Activated CD8-positive, alpha-beta T cell treated with anti-CD3 and anti-CD28 coated beads for 36 hours (primary cell): Measurements from ENCODE around the gene TM4SF20. TPM values are rescaled to one million over a fixed set of nuclear protein-coding genes. Genes with fewer than 3 reads are reported as not detected.

Experiments
- ATAC-seq: fragments of 200-7000 bp; cut with Tn5 transposase; one replicate; pipeline ENCODE4 v1.10.0; 2021; ENCODE audit warnings: mild to moderate bottlenecking, moderate library complexity
- CTCF ChIA-PET: fragments of 350-600 bp; sonication (Branson Sonifier 250); formaldehyde crosslinking; loops from one replicate; lab custom pipeline; 2021; ENCODE audit warnings: antibody characterized with exemption; lab: Charles Lee
- POLR2A ChIA-PET: fragments of 350-600 bp; sonication (Branson Sonifier 250); formaldehyde crosslinking; loops from one replicate; lab custom pipeline; 2021; ENCODE audit warnings: antibody characterized with exemption; lab: Charles Lee
- DNase-seq: peaks from one replicate; pipeline ENCODE4 v3.0.0-alpha.2; 2020
- H3K27ac Mint-ChIP-seq: one replicate; pipeline ENCODE4 v1.8.0; 2021; ENCODE audit warnings: mild to moderate bottlenecking, mixed read lengths
- H3K27me3 Mint-ChIP-seq: one replicate; pipeline ENCODE4 v1.8.0; 2021; ENCODE audit warnings: mixed read lengths
- H3K36me3 Mint-ChIP-seq: one replicate; pipeline ENCODE4 v1.8.0; 2021; ENCODE audit warnings: low read depth, mixed read lengths
- H3K4me1 Mint-ChIP-seq: one replicate; pipeline ENCODE4 v1.8.0; 2021; ENCODE audit warnings: low read depth, mixed read lengths
- H3K4me3 Mint-ChIP-seq: one replicate; pipeline ENCODE4 v1.8.0; 2021; ENCODE audit warnings: mild to moderate bottlenecking, moderate library complexity, mixed read lengths
- H3K9me3 Mint-ChIP-seq: one replicate; pipeline ENCODE4 v1.8.0; 2021; ENCODE audit warnings: mixed read lengths
- intact Hi-C: fragments of 100-400 bp; cut with micrococcal nuclease; formaldehyde crosslinking; loops from one replicate; pipeline ENCODE4 v1.10.0; 2022
- total RNA-seq, 2 experiments: library from RNA; stranded (reverse); gene quantifications; one replicate each; pipeline ENCODE4 v1.2.3, GENCODE V29; 2021
- TF ChIP-seq, protein P1 (sequence below): fragments of 200-600 bp; IDR thresholded peaks from one replicate; pipeline ENCODE4 v1.8.0; 2022; ENCODE audit warnings: antibody characterized with exemption, mild to moderate bottlenecking

Gene TM4SF20
- total RNA-seq, 2 experiments from 2014 or later, result not detected

DNA sequence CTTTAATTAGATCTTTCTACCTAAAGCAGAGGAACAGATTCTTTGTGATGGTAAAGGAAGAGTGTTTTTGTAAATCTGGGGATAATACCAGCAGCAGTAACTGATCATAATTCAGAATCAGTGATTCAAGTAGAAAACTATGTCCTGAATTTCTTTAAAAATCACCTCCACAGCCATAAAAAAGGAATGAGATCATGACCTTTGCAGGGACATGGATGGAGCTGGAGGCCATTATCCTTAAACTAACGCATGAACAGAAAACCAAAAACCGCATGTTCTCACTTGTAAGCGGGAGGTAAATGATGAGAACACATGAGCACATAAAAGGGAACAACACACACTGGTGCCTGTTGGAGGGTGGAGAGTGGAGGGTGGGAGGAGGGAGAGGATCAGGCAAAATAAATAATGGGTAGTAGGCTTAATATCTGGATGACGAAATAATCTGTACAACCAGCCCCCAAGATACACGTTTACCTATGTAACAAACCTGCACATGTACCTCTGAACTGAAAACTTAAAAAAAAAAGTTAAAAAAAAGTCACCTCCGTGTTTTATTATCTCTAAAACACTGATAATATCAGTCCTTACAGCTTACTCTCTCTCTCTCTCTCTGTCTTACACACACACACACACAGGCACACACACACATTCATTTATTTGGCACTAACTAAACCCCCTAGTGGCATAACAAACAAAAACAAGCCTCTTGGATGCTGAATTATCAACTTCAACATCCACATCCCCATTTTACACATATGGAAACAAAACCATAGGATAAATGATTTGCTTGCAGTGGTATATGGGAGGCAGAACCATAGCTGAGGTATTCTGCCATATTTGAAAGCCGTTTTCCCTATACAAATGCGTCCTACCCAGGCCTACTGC lies 1.4 kb downstream of the TM4SF20 start:
- Mint-ChIP-seq H3K27me3 (peaks cover 1% of the 10 kb centered on the region), H3K9me3 (peaks cover 11% of the 10 kb centered on the region), H3K4me1 (peaks cover 17% of the 10 kb centered on the region), H3K4me3 (no peak overlapping the region), H3K36me3 (peaks cover 3% of the 10 kb centered on the region), H3K27ac (no peak overlapping the region)
- POLR2A ChIA-PET, result no interaction called here
- intact Hi-C loops, result no loop called here
- TF ChIP-seq, protein P1, sequence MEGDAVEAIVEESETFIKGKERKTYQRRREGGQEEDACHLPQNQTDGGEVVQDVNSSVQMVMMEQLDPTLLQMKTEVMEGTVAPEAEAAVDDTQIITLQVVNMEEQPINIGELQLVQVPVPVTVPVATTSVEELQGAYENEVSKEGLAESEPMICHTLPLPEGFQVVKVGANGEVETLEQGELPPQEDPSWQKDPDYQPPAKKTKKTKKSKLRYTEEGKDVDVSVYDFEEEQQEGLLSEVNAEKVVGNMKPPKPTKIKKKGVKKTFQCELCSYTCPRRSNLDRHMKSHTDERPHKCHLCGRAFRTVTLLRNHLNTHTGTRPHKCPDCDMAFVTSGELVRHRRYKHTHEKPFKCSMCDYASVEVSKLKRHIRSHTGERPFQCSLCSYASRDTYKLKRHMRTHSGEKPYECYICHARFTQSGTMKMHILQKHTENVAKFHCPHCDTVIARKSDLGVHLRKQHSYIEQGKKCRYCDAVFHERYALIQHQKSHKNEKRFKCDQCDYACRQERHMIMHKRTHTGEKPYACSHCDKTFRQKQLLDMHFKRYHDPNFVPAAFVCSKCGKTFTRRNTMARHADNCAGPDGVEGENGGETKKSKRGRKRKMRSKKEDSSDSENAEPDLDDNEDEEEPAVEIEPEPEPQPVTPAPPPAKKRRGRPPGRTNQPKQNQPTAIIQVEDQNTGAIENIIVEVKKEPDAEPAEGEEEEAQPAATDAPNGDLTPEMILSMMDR, result no peak
- DNase-seq (no peak), ATAC-seq (no peak)
- CTCF ChIA-PET, result interaction anchor here (1.4 kb wide), 1 partner anchor 103 kb away, joined by 3 read pairs; no protein-coding TSS in a partner anchor

DNA sequence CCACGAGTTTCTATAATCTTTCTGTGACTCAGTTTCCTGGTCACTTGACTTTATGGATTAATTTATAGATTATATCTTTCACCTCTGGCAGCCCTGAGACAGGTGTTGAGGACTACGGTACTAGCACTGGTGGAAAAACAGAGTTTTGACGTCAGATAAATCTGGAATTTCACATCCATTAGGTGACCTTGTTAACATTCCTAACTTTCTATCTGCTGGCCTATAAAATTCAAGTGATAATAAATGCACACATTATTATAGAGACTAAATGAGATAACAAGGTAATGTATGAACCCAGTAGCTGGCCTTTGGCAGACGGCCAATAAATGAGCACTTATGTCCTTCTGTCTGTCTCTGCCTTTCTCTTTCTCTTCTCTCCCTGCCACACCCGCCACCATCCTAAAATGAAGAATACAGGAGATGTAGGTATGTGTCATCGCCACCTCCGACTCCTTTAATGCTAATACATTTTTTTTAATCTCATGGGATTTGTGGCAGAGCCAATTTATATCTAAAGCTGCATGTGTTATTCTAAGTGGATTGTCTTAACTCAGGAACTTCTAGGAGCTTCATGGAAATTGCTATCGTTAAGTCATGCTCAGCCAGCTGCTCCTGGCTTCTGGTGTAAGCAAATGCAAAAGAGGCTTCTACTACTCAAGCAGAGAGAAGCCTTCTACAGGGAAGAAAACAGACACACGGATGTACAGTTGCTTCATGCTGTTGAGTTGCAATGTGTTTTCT lies 2.3 kb downstream of the TM4SF20 start:
- POLR2A ChIA-PET, result no interaction called here
- Mint-ChIP-seq H3K36me3 (no peaks in the 10 kb centered on the region), H3K27me3 (peaks cover 1% of the 10 kb centered on the region), H3K4me3 (no peak overlapping the region), H3K27ac (no peak overlapping the region), H3K4me1 (peaks cover 9% of the 10 kb centered on the region), H3K9me3 (peaks cover 4% of the 10 kb centered on the region)
- CTCF ChIA-PET, result interaction anchor here (1.4 kb wide), 1 partner anchor 104 kb away, joined by 3 read pairs; no protein-coding TSS in a partner anchor
- intact Hi-C loops, result no loop called here
- no peak for DNase-seq
- ATAC-seq, result no peak
- TF ChIP-seq, protein P1, result no peak

DNA sequence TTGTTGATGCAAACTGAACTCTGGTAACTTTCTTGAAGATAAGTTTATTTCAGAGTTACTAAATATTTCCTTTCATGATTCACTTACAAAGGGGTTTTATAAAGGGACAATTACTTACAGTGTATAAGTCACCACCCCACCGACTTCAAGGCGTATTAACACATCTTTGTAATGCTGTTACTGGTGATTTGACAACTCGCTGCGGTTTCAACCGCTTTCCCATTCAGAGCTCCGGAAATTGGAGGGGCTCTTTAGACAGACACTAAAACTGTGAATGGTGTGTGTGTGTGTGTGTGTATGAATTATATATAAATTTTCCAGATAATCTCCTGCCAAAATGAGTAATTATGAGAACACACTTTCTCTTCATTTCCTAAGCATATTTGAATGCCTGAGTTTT lies 4.9 kb downstream of the TM4SF20 start:
- CTCF ChIA-PET, result interaction anchor here (1.1 kb wide), 1 partner anchor 392 kb away, joined by 3 read pairs; no protein-coding TSS in a partner anchor
- peak; percentile 75 for DNase-seq
- ATAC-seq, result peak; percentile 97
- TF ChIP-seq, protein P1, result no peak
- Mint-ChIP-seq H3K4me3 (no peak overlapping the region), H3K27ac (peak overlapping the region; percentile 52), H3K36me3 (no peaks in the 10 kb centered on the region), H3K27me3 (peaks cover 1% of the 10 kb centered on the region), H3K9me3 (no peaks in the 10 kb centered on the region), H3K4me1 (peaks cover 8% of the 10 kb centered on the region)
- intact Hi-C loops, result no loop called here
- POLR2A ChIA-PET, result interaction anchor here (0.6 to 1.0 kb wide), 2 partner anchors 88 to 92 kb away, joined by 3 read pairs; no protein-coding TSS in a partner anchor

DNA sequence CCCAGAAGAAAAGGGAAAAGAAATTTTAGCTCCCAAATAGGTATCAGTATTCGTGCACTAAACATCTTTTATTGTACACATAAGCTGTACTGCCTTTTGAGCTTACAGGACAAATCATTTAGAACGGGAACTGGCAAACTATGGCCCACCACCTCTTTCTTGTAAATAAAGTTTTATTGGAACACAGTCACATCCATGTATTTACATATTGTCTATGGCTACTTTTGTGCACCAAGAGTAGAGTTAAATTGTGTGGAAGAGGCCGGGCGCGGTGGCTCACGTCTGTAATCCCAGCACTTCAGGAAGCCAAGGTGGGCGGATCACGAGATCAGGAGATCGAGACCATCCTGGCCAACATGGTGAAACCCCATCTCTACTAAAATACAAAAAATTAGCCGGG lies 5.7 kb downstream of the TM4SF20 start:
- DNase-seq, result no peak
- Mint-ChIP-seq H3K27me3 (peaks cover 1% of the 10 kb centered on the region), H3K36me3 (no peaks in the 10 kb centered on the region), H3K9me3 (no peaks in the 10 kb centered on the region), H3K27ac (no peak overlapping the region), H3K4me3 (no peak overlapping the region), H3K4me1 (peaks cover 8% of the 10 kb centered on the region)
- intact Hi-C loops, result no loop called here
- ChIA-PET CTCF (interaction anchor here (0.6 kb wide), 1 partner anchor 135 kb away, joined by 3 read pairs; no protein-coding TSS in a partner anchor), POLR2A (no interaction called here)
- TF ChIP-seq, protein P1, result no peak
- ATAC-seq, result no peak
